H1 (cell line): Measurements from ENCODE around the gene CYP27C1. TPM values are rescaled to one million over a fixed set of nuclear protein-coding genes. Genes with fewer than 3 reads are reported as not detected.

Experiments
- ASH2L ChIP-seq: fragments of 200-600, 300-600 bp; sonication (generic); IDR thresholded peaks from one replicate; pipeline ENCODE4 v1.7.1; 2017; ENCODE audit warnings: low read length
- GTF2F1 ChIP-seq: IDR thresholded peaks from 2 replicates; pipeline ENCODE4 v1.6.1; 2012; ENCODE audit warnings: low read depth, low read length, improper control_type of control experiment, borderline replicate concordance
- MAFK ChIP-seq: IDR thresholded peaks from 2 replicates; pipeline ENCODE4 v1.6.1; 2012; ENCODE audit warnings: low read depth, mild to moderate bottlenecking, improper control_type of control experiment, low read length
- RBBP5 ChIP-seq: IDR thresholded peaks from 2 replicates; pipeline ENCODE4 v1.7.1; 2012; ENCODE audit warnings: low read depth, mild to moderate bottlenecking, inconsistent platforms, low read length, moderate library complexity, borderline replicate concordance
- TAF7 ChIP-seq: optimal IDR thresholded peaks from 2 replicates; pipeline ENCODE3; 2011; ENCODE audit warnings: low read depth, mild to moderate bottlenecking, inconsistent platforms, low read length, moderate library complexity, borderline replicate concordance
- TCF12 ChIP-seq: IDR thresholded peaks from 2 replicates; pipeline ENCODE4 v1.6.1; 2011; ENCODE audit warnings: low read depth, mild to moderate bottlenecking, low read length
- TEAD4 ChIP-seq: IDR thresholded peaks from 2 replicates; pipeline ENCODE4 v1.6.1; 2012; ENCODE audit warnings: low read depth, low read length, inconsistent platforms, mixed read lengths
- polyA plus RNA-seq, 7 experiments: library from polyadenylated mRNA; depleted of rRNA in 3 of 7; stranded (reverse) in 5 of 7; unstranded in 2 of 7; fragments of >200 nt in 5 of 7; fragments of 200-250 nt in 2 of 7; gene quantifications; 1 replicate in 5 of 7; 2 replicates in 1 of 7; 4 replicates in 1 of 7; pipeline versions ENCODE4 v1.2.1 to v1.2.3, GENCODE V29; 2011 to 2013; ENCODE audit warnings: missing spikeins in 2 of 7, mixed read lengths in 2 of 7
- total RNA-seq: library from RNA; stranded (reverse); fragmentation: NEBNext Ultra II Directional; extraction: Animal tissue kit (Norgen Biotek cat#: 25700); gene quantifications from 2 replicates; pipeline ENCODE4 v1.2.1, GENCODE V29; 2021
- TF ChIP-seq, protein P1 (sequence below): IDR thresholded peaks from 2 replicates; pipeline ENCODE4 v1.6.1; 2012; ENCODE audit warnings: inconsistent platforms

Gene CYP27C1
- total and polyA plus RNA-seq, 2 of the 8 experiments (the other 6 are each of a cell fraction or from before 2014, with no cell fraction given): 1.3 to 3.2 TPM

DNA sequence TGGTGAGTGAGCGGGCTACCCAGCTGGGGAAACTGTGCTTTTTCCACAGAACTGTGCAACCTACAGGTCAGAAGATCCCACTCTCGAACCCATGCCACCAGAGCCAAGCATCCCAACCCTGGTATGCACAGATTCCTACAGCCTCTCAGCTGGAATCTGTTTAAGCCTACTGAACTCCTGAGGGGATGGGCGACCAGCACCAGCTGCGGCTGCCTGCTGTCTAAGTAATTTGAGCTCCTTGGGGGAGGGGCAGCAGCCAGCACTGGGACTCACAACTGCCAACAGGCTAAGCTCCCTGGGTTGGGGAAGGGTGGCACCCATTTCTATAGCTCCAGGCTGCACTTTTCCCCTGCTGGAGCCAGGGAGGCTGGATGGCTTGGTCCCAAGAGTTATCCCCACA lies 11.8 kb downstream of the CYP27C1 start (continued):
- TF ChIP-seq MAFK (no peak), TEAD4 (peak; percentile 84), ASH2L (no peak), TAF7 (no peak), RBBP5 (no peak), TCF12 (peak; percentile 85; the same call in 1 of the 2 replicates), GTF2F1 (no peak)
- TF ChIP-seq, protein P1, sequence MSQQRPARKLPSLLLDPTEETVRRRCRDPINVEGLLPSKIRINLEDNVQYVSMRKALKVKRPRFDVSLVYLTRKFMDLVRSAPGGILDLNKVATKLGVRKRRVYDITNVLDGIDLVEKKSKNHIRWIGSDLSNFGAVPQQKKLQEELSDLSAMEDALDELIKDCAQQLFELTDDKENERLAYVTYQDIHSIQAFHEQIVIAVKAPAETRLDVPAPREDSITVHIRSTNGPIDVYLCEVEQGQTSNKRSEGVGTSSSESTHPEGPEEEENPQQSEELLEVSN: no peak
